Islet of Langerhans (tissue), 1 donor: ENCODE results near the gene PRUNE1.

ENCODE experiments used
- FAIRE-seq: peaks from one replicate; lab custom pipeline; 2011; peaks lifted over from hg19 to GRCh38; lab: Jason Lieb, UNC

PRUNE1 gene

DNA sequence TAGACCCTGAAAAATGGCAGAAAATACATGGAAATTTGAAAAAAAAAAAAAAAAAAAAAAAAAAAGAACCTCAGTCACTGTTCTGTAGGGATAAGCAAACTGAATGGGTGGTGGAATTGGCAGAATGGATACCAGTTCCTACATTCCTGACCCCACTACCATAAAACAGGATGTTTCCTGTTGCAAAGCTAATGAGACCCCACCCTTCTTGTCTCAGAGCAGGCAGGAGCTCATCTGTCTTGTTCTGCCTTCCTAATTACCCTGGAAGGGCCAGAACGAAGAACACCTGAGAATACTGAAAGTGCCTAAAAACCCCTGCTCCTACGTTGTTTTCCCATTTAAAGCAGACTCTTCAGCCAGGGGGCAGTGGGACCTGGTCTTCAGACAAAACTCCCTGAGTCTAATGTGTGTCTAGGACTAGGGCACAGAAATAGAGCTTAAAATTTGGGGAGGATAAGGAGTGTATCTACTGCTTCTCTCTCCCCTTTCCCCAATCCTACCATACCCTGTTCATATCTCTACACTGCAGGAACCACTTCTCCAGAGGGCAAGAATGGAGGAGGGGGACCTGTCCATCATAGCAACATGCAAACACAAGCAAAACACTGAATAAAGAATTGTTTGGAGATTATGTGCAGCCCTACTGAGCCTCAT, 43.2 kb downstream of the PRUNE1 start:
- FAIRE-seq, result no peak

DNA sequence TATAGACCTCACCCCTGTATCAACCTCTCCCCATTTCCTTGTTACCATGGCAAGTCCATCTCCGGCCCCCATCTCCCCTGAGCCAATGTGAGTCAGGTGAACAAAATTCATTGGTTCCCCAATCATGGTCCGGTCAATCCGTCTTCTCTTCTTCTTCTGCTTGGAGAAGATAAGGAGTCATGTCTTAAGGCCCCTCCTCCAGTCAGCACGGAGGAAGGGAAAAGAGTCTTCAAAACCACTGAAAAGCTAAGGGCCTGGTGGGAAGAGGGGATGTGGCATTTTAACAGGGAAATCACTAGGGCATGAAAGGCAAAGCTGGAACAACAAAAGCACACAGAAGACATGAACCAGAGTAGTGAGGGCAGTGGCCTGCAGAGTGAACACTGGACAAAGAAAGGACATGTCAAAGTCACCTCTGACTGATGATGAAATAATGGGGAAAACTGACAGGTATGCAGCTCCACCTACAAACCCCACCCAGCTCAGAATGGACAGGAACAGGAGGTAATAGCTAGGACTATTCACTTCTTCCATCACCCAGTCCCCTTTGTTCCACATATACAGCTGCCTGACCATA, 46.8 kb downstream of the PRUNE1 start:
- FAIRE-seq, result no peak

DNA sequence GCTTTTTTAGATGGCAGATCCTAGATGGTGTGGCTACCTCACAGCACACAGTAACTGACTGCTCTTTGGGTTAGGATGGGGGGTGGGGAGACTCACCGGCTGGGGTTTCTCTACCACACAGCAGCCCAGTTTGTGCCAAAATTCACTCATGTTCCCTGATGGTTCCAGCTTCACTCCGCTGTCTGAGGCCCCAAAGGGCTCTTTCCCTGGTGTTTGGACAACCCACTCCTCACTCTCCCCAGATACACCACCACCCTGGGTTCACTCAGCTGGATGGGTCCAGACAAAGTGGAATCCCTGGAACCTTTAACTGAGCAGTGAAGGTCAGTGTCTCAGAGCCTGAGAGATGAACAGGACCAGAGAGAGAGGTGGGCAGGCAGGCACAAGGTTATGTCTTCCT, 47.3 kb downstream of the PRUNE1 start:
- no peak for FAIRE-seq

DNA sequence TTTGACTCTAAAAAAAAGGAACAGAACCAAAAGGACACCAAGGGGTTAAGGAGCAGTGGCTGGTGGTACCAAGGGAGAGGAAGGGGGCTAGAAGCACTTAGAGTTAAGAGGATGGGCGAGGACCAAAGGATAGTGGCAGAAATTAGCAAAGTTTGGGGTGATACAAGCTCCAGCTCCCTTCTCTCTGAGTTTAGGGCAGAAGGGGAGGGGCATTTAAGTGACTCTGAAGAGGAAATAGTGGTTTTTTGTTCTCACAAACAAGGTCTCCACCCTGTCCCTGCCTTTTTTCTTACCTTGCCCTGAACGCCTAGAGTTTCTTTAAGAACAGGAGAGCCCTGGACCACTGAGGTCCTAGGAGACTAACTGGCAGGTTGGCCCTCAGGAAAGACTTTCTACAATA, 47.9 kb downstream of the PRUNE1 start:
- FAIRE-seq, result no peak

DNA sequence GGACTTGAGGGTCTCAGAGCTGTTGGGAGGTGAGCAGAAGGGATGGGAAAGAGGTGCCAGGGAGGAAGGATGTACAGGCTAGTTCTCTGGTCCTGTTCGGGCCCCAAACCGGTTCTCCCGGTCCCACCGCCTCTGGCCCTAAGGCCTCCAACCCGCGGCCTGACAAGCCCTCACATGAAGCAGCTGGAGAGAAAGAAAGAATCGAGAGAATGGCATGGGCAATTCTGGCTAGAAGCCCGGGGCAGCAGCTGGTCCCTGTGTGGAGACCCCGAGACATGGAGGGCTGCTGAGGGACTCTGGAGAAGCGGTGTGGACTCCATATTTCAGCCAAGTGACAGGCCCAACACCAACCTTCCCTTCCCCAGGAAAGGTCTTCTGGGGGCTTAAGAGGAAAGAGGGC, 50.4 kb downstream of the PRUNE1 start:
- FAIRE-seq, result no peak

DNA sequence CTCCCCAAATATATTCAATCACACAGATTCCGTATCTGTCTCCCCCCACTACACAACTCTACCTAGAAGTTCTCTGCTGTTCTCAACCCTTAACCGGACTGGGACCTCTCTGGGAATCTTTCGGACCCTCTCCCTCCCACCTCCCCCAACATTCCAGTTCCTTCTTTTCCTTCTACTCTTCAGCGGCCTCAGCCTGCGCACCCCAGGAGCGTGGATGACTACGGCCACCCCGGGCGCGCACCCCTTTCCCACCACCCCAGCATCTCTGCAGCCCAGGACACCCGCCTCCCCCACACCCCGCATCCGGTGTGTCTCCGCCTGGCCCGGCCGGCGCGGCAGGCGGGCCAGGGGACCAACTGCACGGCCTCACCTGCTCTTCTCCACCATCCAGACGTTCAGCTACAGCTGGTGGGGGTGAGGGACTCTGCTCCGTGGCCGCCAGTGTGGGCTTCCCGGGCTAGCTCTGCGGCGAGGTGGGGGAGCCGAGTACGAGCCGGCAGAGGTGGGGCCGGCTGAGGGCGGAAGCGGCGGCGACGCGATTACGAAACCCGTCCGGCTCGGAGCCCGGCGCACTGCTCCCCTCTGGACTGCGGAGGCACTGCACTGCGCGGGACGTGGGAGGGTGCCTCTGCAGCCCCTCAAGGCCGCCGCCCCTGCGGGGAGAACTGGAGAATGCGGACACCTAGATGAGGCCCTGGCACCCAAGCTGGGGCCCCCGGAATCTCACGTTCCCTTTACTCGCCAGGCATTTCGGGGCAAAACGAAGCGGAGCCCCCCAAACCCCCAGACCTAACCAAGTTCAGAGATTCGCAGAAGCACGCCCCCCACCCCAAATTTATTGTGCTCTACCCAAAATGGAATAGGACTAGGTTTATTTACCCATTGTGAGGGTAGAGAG, 51.1 kb downstream of the PRUNE1 start, which contains the start of gene CDC42SE1:
Gene CDC42SE1, minus strand, starts transcription at position 514 of the 898 bp plus-strand sequence. CDS start 3,892 bp downstream, outside the sequence.
- FAIRE-seq, result no peak

DNA sequence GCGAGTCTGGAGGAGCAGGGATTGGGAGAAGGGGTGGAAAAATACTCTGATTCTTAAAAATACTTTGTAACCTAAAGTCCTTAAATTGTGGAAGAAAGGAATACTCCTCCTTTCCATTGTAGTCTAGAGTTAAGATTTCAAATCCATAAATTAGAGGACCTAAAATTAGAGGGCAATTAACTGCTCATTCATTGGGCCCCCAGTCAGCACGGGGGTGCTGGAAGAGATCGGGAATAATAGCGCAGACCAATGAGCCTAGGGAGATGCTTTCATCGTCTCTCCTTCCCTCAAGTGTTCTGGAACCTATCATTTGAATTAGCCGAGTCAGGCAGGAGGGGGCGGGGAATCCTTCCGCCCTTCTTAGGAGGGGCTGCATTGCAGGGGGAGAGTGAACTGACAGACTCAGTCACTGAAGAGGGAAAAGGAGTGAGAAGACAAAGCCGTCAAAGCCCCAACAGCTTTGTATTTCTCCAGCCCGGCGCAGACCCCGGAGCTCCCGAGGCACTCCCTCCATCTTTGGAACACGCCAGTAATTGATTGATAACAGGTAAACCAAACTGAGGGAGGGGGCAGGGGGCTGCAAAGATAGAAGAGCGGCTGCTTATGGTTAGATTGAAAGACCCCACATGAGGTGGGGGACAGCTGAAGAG, 51.9 kb downstream of the PRUNE1 start, which contains the start of gene MLLT11:
Gene MLLT11, plus strand, starts transcription at position 391 of the 650 bp plus-strand sequence. CDS start 6,828 bp downstream, outside the sequence.
- no peak for FAIRE-seq

DNA sequence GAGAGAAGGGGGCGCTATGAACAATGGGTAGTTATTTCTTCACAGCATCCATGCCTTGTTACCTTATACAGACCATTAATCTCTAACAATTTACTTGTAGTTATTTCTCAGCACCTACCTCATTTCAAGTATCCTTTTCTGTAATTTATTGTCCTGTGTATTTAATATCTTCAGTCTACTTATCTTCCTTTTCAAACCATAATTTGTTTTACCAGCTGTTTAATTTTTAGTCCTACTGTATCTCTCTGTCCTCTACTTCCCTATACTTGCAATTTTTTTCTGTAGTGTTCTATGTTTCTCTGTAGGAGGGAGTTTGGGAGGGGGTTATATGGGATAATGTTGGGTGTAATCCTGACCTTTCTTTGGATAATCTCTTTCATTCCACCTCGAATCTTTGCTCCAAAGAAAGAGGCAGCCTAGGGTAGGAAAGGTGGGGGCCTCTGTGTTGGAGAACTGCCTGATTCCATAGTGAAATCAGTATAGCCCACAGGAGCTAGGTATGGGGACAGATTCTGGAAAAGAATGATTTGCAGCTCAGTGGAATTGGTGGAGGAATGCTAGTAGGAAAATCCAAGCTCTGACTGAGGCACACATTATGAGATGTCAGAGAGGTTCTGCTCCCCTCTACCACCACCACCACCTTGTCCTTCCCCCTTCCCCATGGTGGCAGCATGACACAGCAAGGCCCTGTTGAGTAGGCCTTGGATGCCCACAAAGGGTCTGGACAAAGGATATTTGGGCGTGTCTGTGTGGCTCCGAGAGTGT, 52.6 kb downstream of the PRUNE1 start:
- no peak for FAIRE-seq

DNA sequence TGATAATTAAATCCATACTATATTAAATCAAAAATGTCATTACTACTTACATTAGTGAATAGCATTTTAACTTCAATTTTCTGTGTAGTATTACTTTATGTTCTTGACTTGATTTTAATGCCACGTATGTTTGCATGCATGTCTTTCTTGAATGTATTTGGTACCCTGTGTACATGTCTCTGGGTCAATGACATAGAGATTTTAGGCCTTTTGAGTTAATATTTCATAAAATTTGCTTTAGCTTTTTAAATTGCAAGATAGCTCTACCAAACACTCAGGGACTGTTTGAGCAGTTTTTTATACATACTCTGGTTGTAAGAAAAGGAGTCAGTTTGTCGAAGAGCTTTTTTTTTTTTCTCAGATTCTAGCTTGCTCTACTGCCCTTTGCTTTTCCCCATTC, 53.5 kb downstream of the PRUNE1 start:
- no peak for FAIRE-seq

DNA sequence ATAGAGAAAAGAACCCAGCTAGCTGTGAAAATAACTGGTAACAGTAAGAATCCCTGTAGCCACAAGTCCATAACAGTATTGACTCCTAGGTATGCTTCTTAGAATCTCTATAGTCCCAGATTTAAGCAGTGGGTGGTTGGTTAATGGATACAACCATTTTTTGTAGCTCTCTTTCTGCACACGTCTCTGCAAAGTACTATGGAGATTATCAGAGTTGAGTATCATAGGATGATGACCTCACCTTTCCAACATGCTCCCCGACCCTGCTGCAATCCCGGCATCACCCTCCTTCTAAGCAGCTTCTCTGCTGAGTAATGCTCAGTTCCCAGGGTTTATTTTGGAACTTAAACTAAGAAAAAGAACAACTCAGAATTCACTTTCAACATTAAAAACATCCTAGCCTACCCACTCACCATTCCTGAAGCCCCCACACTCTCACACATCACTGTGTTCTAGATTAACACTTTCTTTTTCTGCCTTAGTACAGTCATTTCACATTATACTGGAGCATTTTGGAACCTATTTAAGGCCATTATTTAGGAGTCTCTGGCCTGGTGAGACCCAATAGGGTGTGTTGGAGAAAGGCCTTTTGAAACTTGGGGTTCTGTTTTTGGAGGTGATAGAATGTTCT, 54.6 kb downstream of the PRUNE1 start:
- FAIRE-seq, result no peak

DNA sequence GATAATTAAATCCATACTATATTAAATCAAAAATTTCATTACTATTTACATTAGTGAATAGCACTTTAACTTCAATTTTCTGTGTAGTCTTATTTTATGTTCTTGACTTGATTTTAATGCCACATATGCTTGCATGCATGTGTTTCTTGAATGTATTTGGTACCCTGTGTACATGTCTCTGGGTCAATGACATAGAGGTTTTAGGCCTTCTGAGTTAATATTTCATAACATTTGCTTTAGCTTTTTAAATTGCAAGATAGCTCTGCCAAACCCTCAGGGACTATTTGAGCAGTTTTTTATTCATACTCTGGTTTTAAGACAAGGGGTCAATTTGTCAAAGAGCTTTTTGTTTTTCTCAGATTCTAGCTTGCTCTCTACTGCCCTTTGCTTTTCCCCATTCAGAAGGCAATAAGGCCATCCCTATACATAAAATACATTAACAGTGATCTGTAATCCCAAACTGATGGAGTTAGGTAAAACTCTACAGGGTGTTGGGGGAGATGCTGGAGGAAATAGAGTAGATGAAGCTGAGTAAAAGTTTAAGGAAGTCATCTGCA, 56.9 kb downstream of the PRUNE1 start:
- FAIRE-seq, result no peak

DNA sequence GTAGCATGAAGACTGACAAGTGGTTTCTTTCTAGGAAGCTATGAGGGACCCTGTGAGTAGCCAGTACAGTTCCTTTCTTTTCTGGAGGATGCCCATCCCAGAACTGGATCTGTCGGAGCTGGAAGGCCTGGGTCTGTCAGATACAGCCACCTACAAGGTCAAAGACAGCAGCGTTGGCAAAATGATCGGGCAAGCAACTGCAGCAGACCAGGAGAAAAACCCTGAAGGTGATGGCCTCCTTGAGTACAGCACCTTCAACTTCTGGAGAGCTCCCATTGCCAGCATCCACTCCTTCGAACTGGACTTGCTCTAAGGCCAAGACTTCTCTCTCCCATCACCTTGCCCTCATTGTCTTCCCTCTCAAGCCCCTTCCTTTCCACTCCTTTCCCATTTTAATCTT, 58.9 kb downstream of the PRUNE1 start:
- FAIRE-seq, result no peak

DNA sequence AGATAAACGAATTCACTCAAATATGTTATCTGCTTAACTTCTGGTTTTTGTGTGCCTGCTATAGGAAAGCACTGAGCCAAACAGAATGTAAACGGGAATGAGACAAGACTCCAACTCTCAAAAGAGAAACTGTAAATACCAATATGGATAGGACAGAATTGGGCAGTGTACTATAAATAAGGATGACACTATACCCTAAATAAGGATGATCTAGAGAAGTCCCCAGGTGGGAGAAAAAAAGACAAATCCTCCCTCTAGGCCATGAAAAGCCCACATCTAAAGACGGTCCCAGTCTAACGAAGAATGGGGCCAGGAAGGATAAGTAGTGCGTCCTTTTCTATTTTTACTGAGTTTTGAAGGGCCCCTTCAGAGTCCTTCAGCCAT, 60.8 kb downstream of the PRUNE1 start:
- FAIRE-seq, result no peak

DNA sequence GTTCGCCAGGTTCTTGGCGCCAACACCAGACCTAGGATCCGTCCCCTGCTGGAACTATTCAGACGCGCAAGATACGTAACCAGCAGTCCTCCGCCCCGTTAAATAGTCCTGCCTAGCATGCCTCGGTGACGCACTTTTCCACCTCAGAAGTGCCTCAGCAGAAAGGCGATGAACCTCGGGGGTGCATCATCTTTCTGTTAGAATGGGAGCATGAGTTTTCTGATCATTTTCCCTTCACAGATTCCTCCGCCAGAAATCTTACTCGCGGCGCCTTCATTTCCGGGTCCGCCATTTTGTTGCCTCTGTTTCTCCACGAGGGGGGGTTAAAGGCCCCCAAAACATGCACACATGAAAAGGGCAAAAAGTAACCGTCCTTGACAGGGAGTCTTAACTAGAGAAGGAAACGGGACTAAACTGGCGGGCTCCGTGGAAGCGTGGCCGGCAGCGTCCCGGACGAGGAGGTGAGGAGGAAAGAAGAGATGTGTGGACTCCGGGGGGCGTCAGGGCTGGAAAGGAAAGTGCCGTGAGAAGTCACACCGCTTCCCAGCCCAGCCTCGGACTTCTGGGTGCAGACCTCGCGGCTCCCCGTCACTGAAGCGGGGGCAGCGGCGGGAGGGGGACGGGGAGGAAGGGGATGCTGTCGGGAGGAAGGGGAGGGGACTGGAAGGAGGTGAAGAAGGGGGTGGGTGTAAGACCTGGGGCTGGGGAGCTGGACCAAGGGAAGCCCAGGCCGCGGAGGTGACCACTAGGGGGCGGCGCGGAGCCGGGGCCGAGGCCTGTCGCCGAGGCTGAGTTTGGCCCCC, 62.4 kb downstream of the PRUNE1 start, which contains the start of gene GABPB2:
Gene GABPB2, plus strand, starts transcription at position 288 of the 803 bp plus-strand sequence. CDS start 17,429 bp downstream, outside the sequence.
- no peak for FAIRE-seq

DNA sequence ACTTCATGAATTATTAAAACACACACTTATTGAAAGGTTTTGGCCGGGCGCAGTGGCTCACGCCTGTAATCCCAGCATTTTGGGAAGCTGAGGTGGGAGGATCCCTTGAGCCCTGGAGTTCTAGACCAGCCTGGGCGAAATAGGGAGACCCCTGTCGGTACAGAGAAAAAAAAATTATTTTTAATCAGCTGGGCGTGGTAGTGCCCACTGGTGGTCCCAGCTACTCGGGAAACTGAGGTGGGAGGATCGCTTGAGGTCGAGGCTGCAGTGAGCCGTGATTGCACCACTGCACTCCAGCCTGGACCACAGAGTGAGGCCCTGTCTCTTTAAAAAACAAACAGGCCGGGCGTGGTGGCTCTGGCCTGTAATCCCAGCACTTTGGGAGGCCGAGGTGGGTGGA, 64.0 kb downstream of the PRUNE1 start:
- FAIRE-seq, result no peak
